H9 (cell line): ENCODE data around the gene MKRN3. TPM values are rescaled to one million over a fixed set of nuclear protein-coding genes. Genes with fewer than 3 reads are reported as not detected.

ENCODE experiments used
- DNase-seq: peaks from one replicate; pipeline ENCODE4 v3.0.0-alpha.2; 2017
- H2AFZ ChIP-seq: one replicate; pipeline ENCODE4 v1.6.1; 2013; ENCODE audit warnings: mild to moderate bottlenecking, low read length, control low read depth, moderate library complexity
- H2AK5ac ChIP-seq: 2 replicates; pipeline ENCODE4 v1.6.1; 2013; ENCODE audit warnings: low read length, control low read depth, mixed read lengths; ENCODE audit not compliant: insufficient read length
- H2BK120ac ChIP-seq: one replicate; pipeline ENCODE4 v1.6.1; 2013; ENCODE audit warnings: low read depth, mild to moderate bottlenecking, low read length, control low read depth, inconsistent platforms; ENCODE audit not compliant: poor library complexity, severe bottlenecking
- H2BK12ac ChIP-seq: 2 replicates; pipeline ENCODE4 v1.6.1; 2013; ENCODE audit warnings: low read length, control low read depth, mixed read lengths, low read depth; ENCODE audit not compliant: insufficient read length
- H2BK15ac ChIP-seq: 2 replicates; pipeline ENCODE4 v1.6.1; 2013; ENCODE audit warnings: low read depth, low read length, control low read depth
- H2BK20ac ChIP-seq: one replicate; pipeline ENCODE4 v1.6.1; 2013; ENCODE audit warnings: low read depth, mild to moderate bottlenecking, low read length, control low read depth, inconsistent platforms; ENCODE audit not compliant: poor library complexity, severe bottlenecking
- H2BK5ac ChIP-seq: 2 replicates; pipeline ENCODE4 v1.6.1; 2013; ENCODE audit warnings: low read length, control low read depth, mixed read lengths; ENCODE audit not compliant: insufficient read length
- H3K14ac ChIP-seq: 2 replicates; pipeline ENCODE4 v1.6.1; 2013; ENCODE audit warnings: low read length, control low read depth; ENCODE audit not compliant: insufficient read depth
- H3K18ac ChIP-seq: 2 replicates; pipeline ENCODE4 v1.6.1; 2013; ENCODE audit warnings: low read depth, mild to moderate bottlenecking, mixed read lengths, low read length, control low read depth; ENCODE audit not compliant: insufficient read length
- H3K23ac ChIP-seq: 2 replicates; pipeline ENCODE4 v1.6.1; 2013; ENCODE audit warnings: low read length, control low read depth, mixed read lengths, low read depth; ENCODE audit not compliant: insufficient read length
- H3K23me2 ChIP-seq: 2 replicates; pipeline ENCODE4 v1.6.1; 2013; ENCODE audit warnings: low read depth, mild to moderate bottlenecking, mixed read lengths, low read length, control low read depth; ENCODE audit not compliant: insufficient read length, poor library complexity, severe bottlenecking
- H3K27ac ChIP-seq: 2 replicates; pipeline ENCODE4 v1.5.1; 2013; ENCODE audit warnings: low read length, control low read depth, mixed read lengths, low read depth; ENCODE audit not compliant: insufficient read length
- H3K27me3 ChIP-seq: 2 replicates; pipeline ENCODE4 v1.6.1; 2013; ENCODE audit warnings: low read length, control low read depth, inconsistent platforms; ENCODE audit not compliant: insufficient read depth
- H3K4ac ChIP-seq: 2 replicates; pipeline ENCODE4 v1.6.1; 2013; ENCODE audit warnings: low read depth, mild to moderate bottlenecking, control low read depth, inconsistent platforms, low read length, moderate library complexity
- H3K4me1 ChIP-seq: 2 replicates; pipeline ENCODE4 v1.6.1; 2013; ENCODE audit warnings: low read length, control low read depth, inconsistent platforms; ENCODE audit not compliant: insufficient read depth
- H3K4me2 ChIP-seq: 2 replicates; pipeline ENCODE4 v1.6.1; 2013; ENCODE audit warnings: low read length, control low read depth, mixed read lengths; ENCODE audit not compliant: insufficient read length, insufficient read depth
- H3K56ac ChIP-seq: 2 replicates; pipeline ENCODE4 v1.6.1; 2013; ENCODE audit warnings: low read depth, mild to moderate bottlenecking, mixed read lengths, low read length, control low read depth; ENCODE audit not compliant: insufficient read length
- H3K79me1 ChIP-seq: 2 replicates; pipeline ENCODE4 v1.6.1; 2013; ENCODE audit warnings: low read depth, mild to moderate bottlenecking, moderate library complexity, low read length, control low read depth, inconsistent platforms; ENCODE audit not compliant: insufficient read depth, poor library complexity, severe bottlenecking
- H3K79me2 ChIP-seq: 2 replicates; pipeline ENCODE4 v1.6.1; 2013; ENCODE audit warnings: low read length, control low read depth, inconsistent platforms; ENCODE audit not compliant: insufficient read depth
- H3K9ac ChIP-seq: 2 replicates; pipeline ENCODE4 v1.6.1; 2013; ENCODE audit warnings: low read length, control low read depth, mixed read lengths; ENCODE audit not compliant: insufficient read length; ENCODE audit errors: extremely low read depth
- H3K9me3 ChIP-seq: one replicate; pipeline ENCODE4 v1.6.1; 2013; ENCODE audit warnings: low read depth, low read length, inconsistent platforms; ENCODE audit not compliant: control insufficient read depth
- H3T11ph ChIP-seq: one replicate; pipeline ENCODE4 v1.6.1; 2013; ENCODE audit warnings: mild to moderate bottlenecking, low read length, control low read depth, inconsistent platforms
- H4K20me1 ChIP-seq: one replicate; pipeline ENCODE4 v1.6.1; 2013; ENCODE audit not compliant: control insufficient read depth, insufficient read length, insufficient read depth
- H4K5ac ChIP-seq: 2 replicates; pipeline ENCODE4 v1.6.1; 2013; ENCODE audit warnings: low read depth, mild to moderate bottlenecking, mixed read lengths, low read length, control low read depth; ENCODE audit not compliant: insufficient read length
- H4K8ac ChIP-seq: replicated peaks from 2 replicates; pipeline ENCODE4 v1.6.1; 2013; ENCODE audit warnings: low read length, control low read depth, mixed read lengths, low read depth; ENCODE audit not compliant: insufficient read length
- H4K91ac ChIP-seq: 2 replicates; pipeline ENCODE4 v1.6.1; 2013; ENCODE audit warnings: low read depth, mild to moderate bottlenecking, moderate library complexity, mixed read lengths, low read length, control low read depth; ENCODE audit not compliant: insufficient read length
- H3K27ac Mint-ChIP-seq, 3 experiments: 2 replicates in 2 of 3; 3 replicates in 1 of 3; pipeline ENCODE4 v1.8.0; 2020 to 2021; ENCODE audit warnings: mixed read lengths in 3 of 3, mild to moderate bottlenecking in 1 of 3, moderate library complexity in 1 of 3
- H3K27me3 Mint-ChIP-seq: 2 replicates; pipeline ENCODE4 v1.8.0; 2021; ENCODE audit warnings: low read depth, mild to moderate bottlenecking, moderate library complexity, mixed read lengths
- H3K36me3 Mint-ChIP-seq, 3 experiments: 2 replicates in 2 of 3; 3 replicates in 1 of 3; pipeline ENCODE4 v1.8.0; 2020 to 2021; ENCODE audit warnings: low read depth in 3 of 3, mixed read lengths in 3 of 3; ENCODE audit not compliant: insufficient read depth in 1 of 3
- H3K4me1 Mint-ChIP-seq, 2 experiments: 2 replicates each; pipeline ENCODE4 v1.8.0; 2020; ENCODE audit warnings: mixed read lengths in 2 of 2
- H3K4me3 Mint-ChIP-seq, 2 experiments: 2 replicates in 1 of 2; 3 replicates in 1 of 2; pipeline ENCODE4 v1.8.0; 2020 to 2021; ENCODE audit warnings: mild to moderate bottlenecking in 2 of 2, mixed read lengths in 2 of 2, moderate library complexity in 1 of 2
- H3K9me3 Mint-ChIP-seq, 2 experiments: 2 replicates in 1 of 2; 3 replicates in 1 of 2; pipeline ENCODE4 v1.8.0; 2020; ENCODE audit warnings: mild to moderate bottlenecking in 2 of 2, mixed read lengths in 2 of 2, moderate library complexity in 1 of 2
- WGBS: extraction: QIAGEN DNeasy Blood & Tissue Kit; methylation state at CpG from one replicate; pipeline ENCODE4 v1.1.7; 2013; ENCODE audit warnings: missing lambda C conversion rate, low lambda C conversion rate, mixed read lengths; ENCODE audit not compliant: insufficient read length; ENCODE audit errors: extremely low coverage; 5-methylcytosine and 5-hydroxymethylcytosine counted together
- total RNA-seq: library from RNA; stranded (reverse); gene quantifications from 2 replicates; pipeline ENCODE4 v1.2.1, GENCODE V29; 2021
- TF ChIP-seq, protein P1 (sequence below): fragments of 200-600 bp; sonication (generic); conservative IDR thresholded peaks from 3 replicates; pipeline ENCODE4 v1.8.0; 2021; ENCODE audit warnings: antibody characterized with exemption, mild to moderate bottlenecking

MKRN3 gene
- total RNA-seq, 1 experiment from 2014 or later: not detected

DNA sequence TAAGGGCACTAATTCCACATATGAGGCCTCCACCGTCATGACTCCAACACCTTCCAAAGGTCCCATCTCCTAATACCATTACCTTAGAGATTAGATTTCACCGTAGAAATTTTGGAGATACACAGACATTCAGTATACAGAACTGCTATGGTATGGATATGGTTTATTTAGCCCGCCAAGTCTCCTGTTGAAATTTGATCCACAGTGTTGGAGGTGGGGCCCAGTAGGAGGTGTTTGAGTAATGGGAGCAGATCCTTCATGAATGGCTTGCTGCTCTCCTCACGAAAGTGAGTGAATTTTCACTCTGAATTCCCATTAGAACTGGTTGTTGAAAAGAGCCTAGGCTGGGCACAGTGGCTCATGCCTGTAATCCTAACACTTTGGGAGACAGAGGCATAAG, 7.4 kb downstream of the MKRN3 start:
- no peak for DNase-seq
- H3K4me3 Mint-ChIP-seq: no peak overlapping the region
- Histone ChIP-seq H3K79me2 (no peaks in the 10 kb centered on the region), H3K23ac (no peak overlapping the region), H2BK12ac (no peak overlapping the region), H2BK120ac (no peak overlapping the region), H2BK15ac (no peak overlapping the region), H3K14ac (no peak overlapping the region), H3K27ac (no peak overlapping the region), H2AFZ (no peak overlapping the region), H3K27me3 (no peaks in the 10 kb centered on the region), H4K5ac (no peak overlapping the region), H4K8ac (no peak overlapping the region), H4K91ac (no peak overlapping the region), H3K4me1 (no peaks in the 10 kb centered on the region), H3K4me2 (no peak overlapping the region), H3T11ph (no peak overlapping the region), H3K4ac (no peak overlapping the region), H3K23me2 (no peaks in the 10 kb centered on the region), H2BK5ac (no peak overlapping the region), H4K20me1 (no peaks in the 10 kb centered on the region), H2BK20ac (no peak overlapping the region), H3K56ac (no peak overlapping the region), H3K9me3 (peaks cover 43% of the 10 kb centered on the region), H3K79me1 (no peaks in the 10 kb centered on the region), H3K18ac (no peak overlapping the region), H3K9ac (no peak overlapping the region), H2AK5ac (no peak overlapping the region)
- 0 out of 7 replicates have a peak, but pooled peaks cover 0 to 2% (median 0%) of the 10 kb centered on the region in 3 experiments for H3K36me3 Mint-ChIP-seq
- H3K27ac Mint-ChIP-seq: no peak overlapping the region
- H3K4me1 Mint-ChIP-seq: no peaks in the 10 kb centered on the region; a peak in 1 of 4 replicates
- peaks cover 46 to 65% of the 10 kb centered on the region in 2 experiments for H3K9me3 Mint-ChIP-seq
- TF ChIP-seq, protein P1, sequence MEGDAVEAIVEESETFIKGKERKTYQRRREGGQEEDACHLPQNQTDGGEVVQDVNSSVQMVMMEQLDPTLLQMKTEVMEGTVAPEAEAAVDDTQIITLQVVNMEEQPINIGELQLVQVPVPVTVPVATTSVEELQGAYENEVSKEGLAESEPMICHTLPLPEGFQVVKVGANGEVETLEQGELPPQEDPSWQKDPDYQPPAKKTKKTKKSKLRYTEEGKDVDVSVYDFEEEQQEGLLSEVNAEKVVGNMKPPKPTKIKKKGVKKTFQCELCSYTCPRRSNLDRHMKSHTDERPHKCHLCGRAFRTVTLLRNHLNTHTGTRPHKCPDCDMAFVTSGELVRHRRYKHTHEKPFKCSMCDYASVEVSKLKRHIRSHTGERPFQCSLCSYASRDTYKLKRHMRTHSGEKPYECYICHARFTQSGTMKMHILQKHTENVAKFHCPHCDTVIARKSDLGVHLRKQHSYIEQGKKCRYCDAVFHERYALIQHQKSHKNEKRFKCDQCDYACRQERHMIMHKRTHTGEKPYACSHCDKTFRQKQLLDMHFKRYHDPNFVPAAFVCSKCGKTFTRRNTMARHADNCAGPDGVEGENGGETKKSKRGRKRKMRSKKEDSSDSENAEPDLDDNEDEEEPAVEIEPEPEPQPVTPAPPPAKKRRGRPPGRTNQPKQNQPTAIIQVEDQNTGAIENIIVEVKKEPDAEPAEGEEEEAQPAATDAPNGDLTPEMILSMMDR: no peak
- no CpG with 5 or more reads among the region's 4 CpGs for WGBS
- H3K27me3 Mint-ChIP-seq: no peaks in the 10 kb centered on the region
